Ishikawa (cell line): ENCODE results near the gene HMCN1.

Experiments used
- EP300 ChIP-seq: IDR thresholded peaks from 2 replicates; pipeline ENCODE4 v1.6.1; 2012; ENCODE audit warnings: borderline replicate concordance
- TCF12 ChIP-seq: IDR thresholded peaks from 2 replicates; pipeline ENCODE4 v1.6.1; 2012; ENCODE audit warnings: low read depth

DNA sequence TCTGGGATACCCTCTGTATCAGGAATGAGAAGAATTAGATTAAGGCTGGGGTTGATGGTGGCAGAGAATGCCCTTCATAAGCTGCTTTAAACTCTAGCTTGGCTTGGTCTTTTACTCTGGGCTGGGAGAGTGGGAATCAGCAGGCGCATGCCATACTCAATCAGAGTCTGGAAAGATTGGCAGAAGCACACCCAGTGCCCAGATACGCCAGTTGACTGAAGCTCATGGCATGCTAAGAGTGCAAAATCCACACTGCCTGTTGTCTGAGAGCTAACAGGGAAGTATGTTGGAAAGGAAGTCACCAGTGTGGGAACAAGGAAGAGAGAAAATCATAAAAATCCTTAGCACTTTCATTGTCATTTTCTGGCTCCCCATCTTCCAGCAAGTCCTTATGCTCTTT, 53.0 kb downstream of the HMCN1 start:
- TF ChIP-seq EP300 (no peak), TCF12 (no peak)
